ENCODE measurements around the gene EFCAB8.

EFCAB8 gene

DNA sequence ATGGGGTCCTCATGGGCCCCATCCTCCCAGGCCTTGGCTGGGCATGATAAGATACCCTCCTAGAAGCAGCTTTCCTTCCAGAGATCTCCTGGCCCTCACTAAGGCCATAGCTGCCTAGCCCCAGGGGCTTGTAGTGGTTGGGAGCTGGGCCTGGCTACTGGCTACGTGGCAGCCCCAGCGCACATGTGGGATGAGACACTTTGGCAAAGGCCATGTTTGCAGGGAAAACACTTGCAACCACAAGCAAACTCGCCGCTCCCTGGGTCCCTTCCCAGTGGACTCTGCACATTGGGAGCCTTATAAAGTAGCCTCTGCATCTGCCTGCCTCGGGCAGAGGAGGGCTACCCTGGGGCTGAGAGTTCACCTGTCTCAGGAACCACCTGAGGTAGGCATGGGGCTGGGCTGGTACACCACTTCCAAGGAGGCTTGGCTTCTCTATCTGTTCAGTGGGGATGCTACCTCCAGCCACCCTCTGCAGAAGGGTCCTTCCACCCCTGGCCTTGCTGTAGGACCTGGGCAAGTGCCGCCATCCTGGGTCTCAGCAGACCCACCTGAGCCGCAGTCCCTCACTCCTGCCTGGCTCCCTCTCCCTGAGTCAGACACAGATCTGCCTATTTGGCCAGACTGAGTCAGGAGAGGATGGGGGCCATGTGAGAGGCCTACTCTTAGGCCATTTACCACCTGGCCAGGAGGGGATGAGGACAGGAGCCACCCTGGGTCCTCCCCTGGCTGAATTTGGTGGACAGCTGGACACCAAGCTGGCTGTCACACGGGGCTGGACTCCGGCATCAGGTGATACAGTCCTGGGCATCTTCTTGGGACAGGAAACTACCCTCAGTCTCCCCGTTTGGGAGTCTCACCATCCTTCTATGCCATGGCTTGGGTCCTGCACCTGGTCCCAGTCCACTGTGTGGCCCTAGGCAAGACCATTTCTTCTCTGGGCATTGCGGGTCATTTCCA is 148.9 kb downstream of the EFCAB8 start, which contains the start of gene BPIFB2:
TSS of gene BPIFB2 (plus strand) at position 329 of the 960 bp plus-strand sequence. CDS start 871 bp downstream, outside the sequence.
- DNase-seq (ENCODE audit: low read depth) = no peak

DNA sequence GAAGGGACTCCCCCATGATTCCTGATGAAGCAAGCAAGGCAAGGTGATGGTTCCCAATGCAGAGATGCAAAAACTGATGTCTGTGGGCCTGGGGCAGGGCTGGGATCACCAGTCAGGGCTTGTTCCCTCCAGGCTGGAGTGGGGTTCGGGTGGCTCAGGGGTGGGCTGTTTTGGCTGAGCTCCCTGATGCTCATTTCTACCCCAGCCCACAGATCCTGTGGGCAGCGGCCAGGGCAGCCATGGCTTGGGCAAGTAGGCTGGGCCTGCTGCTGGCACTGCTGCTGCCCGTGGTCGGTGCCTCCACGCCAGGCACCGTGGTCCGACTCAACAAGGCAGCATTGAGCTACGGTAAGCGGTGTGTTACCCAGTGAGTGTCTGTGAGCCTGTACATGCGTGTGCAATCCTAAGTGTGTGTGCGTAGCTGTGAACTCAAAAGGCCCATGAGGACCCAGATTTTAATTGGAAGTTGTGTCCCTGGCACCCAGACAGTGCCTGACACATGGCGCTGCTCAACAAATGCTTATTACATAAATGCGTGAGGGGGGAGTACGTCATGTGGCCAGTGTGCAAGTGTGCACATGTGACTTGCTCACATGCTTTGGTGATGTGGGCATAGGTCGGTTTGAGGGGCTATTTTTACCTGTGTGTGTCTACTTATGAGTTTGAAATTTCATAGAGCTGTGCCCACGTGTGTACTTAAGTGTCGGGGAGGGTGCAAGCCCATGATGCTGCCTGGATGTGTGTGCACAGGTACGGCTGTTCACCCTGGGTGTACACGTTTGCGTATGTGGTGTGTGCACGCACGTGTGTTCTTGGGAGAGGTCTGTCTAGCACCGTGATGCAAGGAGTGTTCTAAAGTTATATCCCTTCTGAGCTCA is 149.9 kb downstream of the EFCAB8 start:
- DNase-seq (ENCODE audit: low read depth) = no peak

DNA sequence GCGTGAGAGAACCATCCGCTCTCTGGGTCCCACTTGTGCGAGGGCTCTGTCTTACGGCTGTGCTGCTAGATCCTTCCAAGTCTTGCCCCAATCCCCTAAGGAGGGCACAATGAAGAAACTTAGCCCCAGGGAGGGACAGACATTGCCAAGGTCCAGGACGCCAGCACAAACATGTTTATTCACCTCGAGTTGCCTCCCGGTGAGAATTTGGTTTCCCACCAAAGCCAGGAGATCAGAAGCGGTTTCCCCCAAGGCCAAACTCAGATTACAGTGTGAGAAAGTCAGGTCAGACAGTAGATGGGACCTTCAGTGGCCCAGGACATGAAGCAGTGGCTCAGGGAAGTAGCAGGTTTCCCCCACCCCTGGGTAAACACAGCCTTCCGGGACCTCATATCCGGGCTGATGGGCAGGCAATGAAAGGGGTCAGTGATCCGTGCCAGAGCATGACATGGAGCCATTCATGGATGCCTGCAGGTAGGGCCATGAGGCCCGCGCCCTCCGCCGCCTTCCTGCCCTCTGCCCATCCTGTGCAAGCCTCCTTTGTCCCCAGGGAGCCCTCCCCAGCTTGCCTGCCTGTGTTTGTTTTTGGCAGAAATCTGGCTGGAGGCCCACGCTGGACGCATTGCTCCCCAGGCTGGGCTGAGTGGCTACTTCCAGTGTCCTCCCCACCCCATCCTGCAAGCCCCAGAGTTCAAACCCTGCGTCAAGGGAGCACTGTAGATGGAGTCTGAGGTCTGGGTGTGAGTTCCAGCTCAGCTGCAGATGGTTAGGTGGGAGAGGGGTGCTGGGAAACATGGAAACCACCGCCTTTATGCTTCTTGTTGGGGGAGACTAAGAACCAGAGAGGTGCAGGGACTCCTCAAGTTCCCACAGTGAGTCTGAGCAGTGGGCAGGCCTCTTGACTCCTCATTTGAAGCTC is 150.8 kb downstream of the EFCAB8 start:
- no peak for DNase-seq (ENCODE audit: low read depth)

DNA sequence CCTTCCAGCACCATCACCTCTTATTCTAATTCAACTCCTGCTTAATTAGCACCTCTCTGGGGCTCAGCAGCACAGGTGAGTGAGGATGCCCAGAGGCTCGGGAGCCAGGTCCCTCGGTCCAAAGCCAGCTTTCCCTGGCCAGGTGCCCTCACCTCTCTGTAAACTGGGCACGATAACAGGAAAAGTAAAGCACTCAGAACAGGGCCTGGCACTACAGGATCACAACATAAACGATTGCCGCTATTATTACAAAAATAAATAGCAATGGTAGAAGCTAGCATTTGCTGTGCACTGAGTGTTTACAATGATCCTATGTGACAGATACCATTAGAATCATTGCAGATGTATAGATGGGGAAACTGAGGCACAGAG is 151.4 kb downstream of the EFCAB8 start:
- no peak for DNase-seq (ENCODE audit: low read depth)

DNA sequence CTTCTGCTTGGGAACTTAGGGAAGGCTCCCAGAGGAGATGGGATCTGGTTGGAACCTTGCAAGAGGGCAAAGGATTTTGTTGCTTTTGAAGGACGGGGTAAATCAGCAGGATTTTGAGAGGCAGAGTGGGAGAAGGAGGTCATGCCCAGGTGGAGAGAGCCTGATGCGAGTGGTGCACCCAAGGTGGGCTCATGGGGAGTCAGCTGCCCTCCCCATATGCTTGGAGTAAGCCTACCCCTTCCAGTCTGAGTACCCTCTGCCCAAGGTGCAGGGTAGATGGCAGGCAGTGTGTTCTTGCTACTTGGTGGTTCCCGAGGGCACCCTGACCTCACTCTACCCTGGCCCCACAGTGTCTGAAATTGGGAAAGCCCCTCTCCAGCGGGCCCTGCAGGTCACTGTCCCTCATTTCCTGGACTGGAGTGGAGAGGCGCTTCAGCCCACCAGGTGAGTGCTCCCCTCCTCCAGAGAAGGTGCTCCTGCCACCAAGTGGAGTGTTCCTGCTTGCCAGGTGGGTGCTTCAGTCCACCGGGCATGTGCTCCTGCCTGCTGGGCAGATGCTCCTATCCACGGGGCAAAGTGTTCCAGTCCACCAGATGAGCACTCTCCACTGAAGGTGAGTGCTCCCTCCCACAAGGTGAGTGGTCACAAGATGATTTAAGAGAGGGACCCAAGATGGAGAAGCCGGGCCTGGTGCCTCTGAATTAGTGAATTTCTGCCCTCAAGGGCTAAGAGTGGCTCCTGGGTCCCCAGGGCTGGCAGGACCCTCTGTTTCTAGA is 152.1 kb downstream of the EFCAB8 start:
- no peak for DNase-seq (ENCODE audit: low read depth)

All from T follicular helper cell (primary cell).